Germinal center (tissue), 1 donor: ENCODE data around the gene PAX6.
"Not testable (repeated sequence)": the region's sequence is repeated elsewhere in the genome, so short reads cannot be mapped to it uniquely, and the experiment has no call there.

Experiments used
- DNase-seq: peaks from one replicate; pipeline ENCODE4 v3.0.0; 2012; ENCODE audit warnings: mixed read lengths, low spot score

Gene PAX6

GRCh38 chr11:31767685-31768084, 43.4 kb downstream of the PAX6 start:
- DNase-seq = no peak

- DNase-seq = no peak
Measured at GRCh38 chr11:31767066-31767465, 44.1 kb downstream of the PAX6 start.

- DNase-seq = no peak
Measured at GRCh38 chr11:31764766-31765165, 46.4 kb downstream of the PAX6 start.

- no peak for DNase-seq
Measured at GRCh38 chr11:31764261-31764660, 46.9 kb downstream of the PAX6 start.

GRCh38 chr11:31763296-31763695, 47.8 kb downstream of the PAX6 start:
- no peak for DNase-seq

GRCh38 chr11:31761636-31762035, 49.5 kb downstream of the PAX6 start:
- no peak for DNase-seq

GRCh38 chr11:31757260-31757835, 53.8 kb downstream of the PAX6 start:
- no peak for DNase-seq

GRCh38 chr11:31747581-31747980, 63.5 kb downstream of the PAX6 start:
- DNase-seq = no peak

GRCh38 chr11:31740731-31741368, 70.3 kb downstream of the PAX6 start:
- DNase-seq = not testable (repeated sequence)

- DNase-seq = no peak
Measured at GRCh38 chr11:31740131-31740530, 71.0 kb downstream of the PAX6 start.
